NCI-H1436 (cell line): ENCODE results near the gene MELK.
A peak's percentile ranks its signal among the peaks of the same experiment; 100 is the strongest.

Experiments used
- DNase-seq: peaks from one replicate; lab custom pipeline; 2025; lab: John Stamatoyannopoulos, UW

The MELK gene

DNA sequence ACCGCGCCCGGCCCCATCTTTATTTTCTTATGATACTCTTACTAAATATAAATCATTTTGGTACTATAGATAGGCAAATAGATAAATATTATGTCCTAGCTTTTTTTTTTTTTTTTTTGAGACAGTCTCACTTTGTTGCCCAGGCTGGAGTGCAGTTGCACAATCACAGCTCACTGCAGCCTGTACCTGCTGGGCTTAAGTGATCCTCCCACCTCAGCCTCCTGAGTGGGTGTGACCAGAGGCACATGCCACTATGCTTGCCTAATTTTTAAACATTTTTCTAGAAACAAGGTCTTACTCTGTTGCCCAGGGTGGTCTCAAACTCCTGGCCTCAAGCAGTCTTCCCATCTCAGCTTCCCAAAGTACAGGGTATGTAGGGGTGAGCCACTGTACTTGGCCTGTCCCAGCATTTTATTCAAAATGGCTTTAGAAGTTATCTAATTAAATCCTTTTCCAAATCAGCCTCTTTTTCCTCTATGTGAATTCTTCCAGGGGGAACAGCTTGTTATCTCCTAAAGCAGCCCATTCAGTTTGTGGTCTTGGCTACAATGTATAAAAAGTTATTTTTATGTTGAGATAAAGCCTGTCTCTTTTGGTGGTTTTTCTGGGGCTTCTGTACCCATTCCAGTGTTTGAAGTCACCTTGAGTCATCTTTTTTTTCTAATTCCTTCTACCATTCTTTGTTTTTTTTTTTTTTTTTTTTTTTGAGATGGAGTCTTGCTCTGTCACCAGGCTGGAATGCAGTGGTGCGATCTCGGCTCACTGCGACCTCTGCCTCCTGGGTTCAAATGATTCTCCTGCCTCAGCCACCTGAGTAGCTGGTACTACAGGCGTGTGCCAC is 12.1 kb downstream of the MELK start:
- DNase-seq, result no peak

GRCh38 chr9:36590231-36590630 is 17.5 kb downstream of the MELK start:
- DNase-seq, result no peak

DNA sequence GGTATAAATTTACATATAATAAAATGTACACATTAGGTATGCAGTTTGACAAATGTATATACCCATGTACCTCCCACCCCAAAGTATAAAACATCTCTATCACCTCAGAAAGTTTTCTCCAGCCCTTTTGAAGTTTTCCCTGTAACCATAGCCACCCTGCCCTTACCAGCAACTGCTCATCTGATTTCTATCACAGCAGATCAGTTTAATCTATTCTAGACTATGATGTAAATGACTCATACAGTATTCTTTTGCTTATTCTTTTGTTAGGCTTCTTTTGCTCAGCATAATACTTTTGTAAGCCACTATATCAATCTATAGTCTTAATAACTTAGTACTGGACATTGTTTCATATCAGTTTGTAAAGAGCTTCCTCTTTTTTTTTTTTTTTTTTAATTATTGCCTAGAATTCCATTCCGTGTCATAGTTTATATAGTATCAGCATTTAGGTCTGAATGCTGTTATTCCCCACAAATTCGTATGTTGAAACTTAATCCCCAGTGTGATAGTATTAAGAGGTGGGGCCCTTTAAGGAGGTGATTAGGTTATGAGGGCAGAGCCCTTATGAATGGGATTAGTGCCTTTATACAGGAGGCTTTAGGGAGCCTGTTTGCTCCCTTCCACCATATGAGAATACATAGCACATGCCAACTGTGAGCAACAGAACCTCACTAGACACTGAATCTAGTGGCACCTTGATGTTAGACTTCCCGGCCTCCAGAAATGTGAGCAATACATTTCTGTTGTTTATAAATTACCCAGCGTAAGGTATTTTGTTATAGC is 20.3 kb downstream of the MELK start:
- no peak for DNase-seq

- DNase-seq, result no peak
Observed at GRCh38 chr9:36594213-36594612, 21.5 kb downstream of the MELK start.

GRCh38 chr9:36597412-36598178 is 24.9 kb downstream of the MELK start:
- DNase-seq, result no peak

GRCh38 chr9:36598273-36598672 is 25.6 kb downstream of the MELK start:
- DNase-seq, result no peak

- DNase-seq, result no peak
Observed at GRCh38 chr9:36603006-36603405, 30.3 kb downstream of the MELK start.

GRCh38 chr9:36609306-36609705 is 36.6 kb downstream of the MELK start:
- no peak for DNase-seq

- DNase-seq, result no peak
Observed at GRCh38 chr9:36622121-36622520, 49.4 kb downstream of the MELK start.

DNA sequence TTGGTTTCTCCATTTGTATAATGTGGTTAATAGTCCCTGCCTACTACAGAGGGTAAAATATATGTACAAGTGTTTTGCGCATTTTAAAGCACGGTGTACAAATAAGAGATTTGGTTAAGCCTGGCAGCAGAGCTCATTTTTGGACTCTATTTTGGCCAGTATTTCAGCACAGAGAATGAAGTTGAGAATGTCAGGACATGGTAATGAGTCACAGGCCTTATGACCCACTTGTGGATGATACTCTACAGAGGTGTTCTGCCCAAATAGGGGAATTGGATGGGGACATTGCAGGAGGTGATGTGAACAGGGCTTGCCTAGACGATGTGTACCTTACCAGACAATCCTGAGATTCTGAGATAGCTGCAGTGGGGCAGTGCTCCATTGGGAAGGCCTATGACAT is 50.6 kb downstream of the MELK start:
- no peak for DNase-seq

- no peak for DNase-seq
Observed at GRCh38 chr9:36625006-36625615, 52.4 kb downstream of the MELK start.

- DNase-seq, result peak; percentile 0
Observed at GRCh38 chr9:36632892-36633291, 60.2 kb downstream of the MELK start.

DNA sequence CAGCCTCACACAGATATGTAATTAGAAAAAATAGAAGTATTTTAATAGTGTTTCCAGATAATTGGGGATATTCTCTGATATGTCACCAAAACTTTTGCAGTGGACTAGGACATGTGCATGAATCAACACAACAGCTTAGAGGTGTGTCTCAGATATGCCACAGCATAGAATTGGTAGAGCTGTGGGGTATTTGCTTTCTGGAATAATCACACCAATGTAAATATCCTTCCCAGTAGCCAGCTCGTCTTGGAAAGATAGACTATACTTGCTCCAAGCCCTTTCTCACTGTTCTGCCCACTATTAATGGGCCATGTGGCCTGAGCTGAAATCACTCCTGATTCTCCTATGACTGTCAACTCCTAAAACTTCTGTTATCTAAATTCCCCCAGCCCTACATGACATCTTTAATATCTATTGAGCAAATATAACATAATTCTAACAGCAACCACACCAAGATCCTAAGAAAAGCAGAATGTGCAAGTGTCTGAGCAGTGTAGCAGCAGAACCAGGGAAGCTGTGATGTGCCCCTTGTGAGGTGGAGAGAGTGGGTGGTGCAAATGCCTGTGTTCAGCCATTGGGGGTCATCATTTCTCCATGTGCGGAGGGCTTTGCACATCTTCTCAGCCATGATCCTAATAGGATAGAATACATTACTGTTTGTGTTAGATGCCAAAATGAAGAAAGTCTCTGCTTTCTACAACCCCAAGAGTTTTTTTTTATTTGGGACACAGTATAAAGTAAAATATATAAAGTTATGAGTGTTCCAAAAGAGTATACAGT is 65.0 kb downstream of the MELK start:
- DNase-seq, result no peak

DNA sequence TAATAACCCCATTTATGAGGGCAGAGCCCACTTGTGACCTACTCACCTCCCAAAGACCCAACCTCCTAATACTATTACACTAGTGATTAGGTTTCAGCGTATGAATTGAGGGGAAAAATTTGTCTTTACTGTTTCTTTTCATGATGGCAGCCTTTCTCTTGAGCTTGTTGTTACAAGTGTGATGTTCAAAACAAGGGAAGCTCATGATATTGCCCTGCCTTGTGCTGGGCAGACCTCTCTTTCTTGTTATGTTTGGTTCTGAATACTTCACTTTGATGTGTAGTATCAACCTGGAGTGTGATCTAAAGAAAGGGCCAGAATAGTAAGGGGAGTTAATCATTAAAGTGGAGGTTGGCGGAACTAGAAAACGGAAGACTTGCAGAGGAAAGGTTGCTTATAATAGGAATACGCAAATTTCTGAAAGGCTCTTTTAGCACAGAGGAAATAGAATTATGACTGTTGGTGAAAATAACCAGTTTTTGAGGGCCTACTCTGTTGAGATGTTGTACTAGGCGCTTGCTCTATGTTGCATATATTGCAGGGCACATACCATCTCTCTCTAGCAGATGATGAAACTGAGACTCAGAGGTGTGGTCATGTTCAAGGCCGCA is 68.2 kb downstream of the MELK start:
- no peak for DNase-seq

DNA sequence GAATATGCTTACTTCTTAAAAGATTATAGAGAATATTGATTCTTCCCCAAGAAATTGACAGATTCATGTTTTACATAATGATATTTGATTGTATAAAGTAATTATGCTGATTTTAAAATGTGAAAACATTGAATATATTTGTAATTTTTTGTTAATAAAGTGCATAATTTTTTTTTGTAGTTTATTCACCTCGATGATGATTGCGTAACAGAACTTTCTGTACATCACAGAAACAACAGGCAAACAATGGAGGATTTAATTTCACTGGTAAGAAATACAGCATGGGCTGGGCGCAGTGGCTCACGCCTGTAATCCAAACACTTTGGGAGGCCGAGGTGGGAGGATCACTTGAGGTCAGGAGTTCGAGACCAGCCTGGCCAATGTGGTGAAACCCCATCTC is 70.1 kb downstream of the MELK start:
- DNase-seq, result no peak

DNA sequence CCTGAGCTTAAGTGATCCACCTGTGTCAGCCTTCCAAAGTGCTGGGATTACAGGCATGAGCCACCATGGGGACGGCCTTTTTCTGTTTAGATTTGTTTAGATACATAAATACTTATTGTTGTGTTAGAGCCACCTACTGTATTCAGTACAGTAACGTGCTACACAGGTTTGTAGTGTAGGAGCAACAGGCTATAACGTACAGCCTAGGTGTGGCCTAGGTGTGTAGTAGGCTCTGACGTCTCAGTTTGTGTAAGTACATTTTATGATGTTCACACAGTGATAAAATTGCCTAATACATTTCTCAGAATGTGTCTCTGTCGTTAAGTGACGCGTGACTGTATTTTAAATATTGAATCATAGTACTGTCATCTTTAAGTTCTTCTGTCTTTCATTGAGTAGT is 84.1 kb downstream of the MELK start:
- DNase-seq, result no peak

DNA sequence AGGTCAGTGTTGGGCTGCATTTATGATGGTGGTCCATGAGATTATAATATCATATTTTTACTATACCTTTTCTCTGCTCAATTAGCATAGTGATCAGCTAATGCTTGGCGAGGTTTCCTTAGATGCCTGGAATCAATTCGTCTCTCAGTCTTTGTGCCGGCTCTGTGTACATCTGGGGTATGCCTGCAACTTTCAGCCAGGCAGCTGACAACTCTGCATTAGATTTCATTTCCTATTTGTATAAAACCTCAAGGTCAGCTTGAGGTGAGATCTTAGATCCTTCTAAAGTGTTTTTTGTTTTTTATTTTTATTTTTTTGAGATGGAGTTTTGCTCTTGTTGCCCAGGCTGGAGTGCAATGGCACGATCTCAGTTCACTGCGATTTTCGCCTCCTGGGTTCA is 86.8 kb downstream of the MELK start:
- DNase-seq, result no peak

- DNase-seq, result no peak
Observed at GRCh38 chr9:36664806-36665205, 92.1 kb downstream of the MELK start.

DNA sequence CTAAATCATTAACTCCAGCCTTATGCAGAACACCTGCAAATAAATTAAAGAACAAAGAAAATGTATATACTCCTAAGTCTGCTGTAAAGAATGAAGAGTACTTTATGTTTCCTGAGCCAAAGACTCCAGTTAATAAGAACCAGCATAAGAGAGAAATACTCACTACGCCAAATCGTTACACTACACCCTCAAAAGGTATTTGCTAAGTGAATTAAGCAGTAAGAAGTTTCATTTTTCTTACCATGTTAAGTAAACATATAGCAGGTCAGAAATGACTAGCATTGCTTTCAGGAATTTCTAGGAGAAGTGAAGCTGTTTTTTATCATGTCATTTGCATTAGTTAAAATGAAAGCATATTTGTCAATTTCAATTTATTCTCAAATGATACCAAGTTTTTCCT is 92.7 kb downstream of the MELK start:
- DNase-seq, result no peak

- DNase-seq, result no peak
Observed at GRCh38 chr9:36665921-36666431, 93.3 kb downstream of the MELK start.

DNA sequence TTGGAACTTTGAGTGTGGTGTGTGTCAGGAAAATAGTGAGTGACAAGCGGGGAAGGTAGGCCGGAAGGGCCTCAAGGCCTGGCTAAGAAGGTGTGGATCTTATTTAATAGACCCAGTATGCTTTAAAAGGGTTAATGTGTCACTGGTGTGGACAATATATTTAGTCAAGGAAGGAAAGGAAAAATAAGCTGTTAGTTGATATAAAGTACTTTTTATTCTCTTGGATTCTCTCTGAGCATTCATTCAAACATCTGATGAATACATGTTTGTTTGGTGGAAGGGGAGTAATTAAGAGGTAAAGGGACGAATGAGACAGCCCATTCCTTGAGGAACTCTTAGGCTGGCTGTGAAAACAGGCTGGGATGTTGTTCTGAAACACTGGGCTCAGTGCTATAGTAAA is 98.9 kb downstream of the MELK start:
- no peak for DNase-seq
